ENCODE results near the gene RNF150. TPM values are rescaled to one million over a fixed set of nuclear protein-coding genes. Genes with fewer than 3 reads are reported as not detected.

The RNF150 gene
- total RNA-seq, 1 donor from 2014 or later: 5.8 TPM

- H3K27ac Mint-ChIP-seq (ENCODE audit: unreplicated experiment): no peak overlapping the region
- no peaks in the 10 kb centered on the region for H3K4me1 Mint-ChIP-seq (ENCODE audit: unreplicated experiment)
- no peak overlapping the region for H3K4me3 Mint-ChIP-seq (ENCODE audit: unreplicated experiment)
- no peaks in the 10 kb centered on the region for H3K36me3 Mint-ChIP-seq (ENCODE audit: low read depth, unreplicated experiment)
- no peaks in the 10 kb centered on the region for H3K9me3 Mint-ChIP-seq (ENCODE audit: unreplicated experiment)
- TF ChIP-seq CTCF (IDR thresholded peaks at IDR 0.05; ENCODE audit: unreplicated experiment): no peak
- DNase-seq (ENCODE audit: low spot score): no peak
- H3K27me3 Mint-ChIP-seq (ENCODE audit: unreplicated experiment): peaks cover 2% of the 10 kb centered on the region
Measured at GRCh38 chr4:141045848-141046247, 87.4 kb downstream of the RNF150 start.

- H3K27me3 Mint-ChIP-seq (ENCODE audit: unreplicated experiment): no peaks in the 10 kb centered on the region
- H3K4me1 Mint-ChIP-seq (ENCODE audit: unreplicated experiment): no peaks in the 10 kb centered on the region
- no peak for DNase-seq (ENCODE audit: low spot score)
- no peaks in the 10 kb centered on the region for H3K36me3 Mint-ChIP-seq (ENCODE audit: low read depth, unreplicated experiment)
- no peaks in the 10 kb centered on the region for H3K9me3 Mint-ChIP-seq (ENCODE audit: unreplicated experiment)
- no peak overlapping the region for H3K4me3 Mint-ChIP-seq (ENCODE audit: unreplicated experiment)
- no peak for TF ChIP-seq CTCF (IDR thresholded peaks at IDR 0.05; ENCODE audit: unreplicated experiment)
- H3K27ac Mint-ChIP-seq (ENCODE audit: unreplicated experiment): no peak overlapping the region
Measured at GRCh38 chr4:141041021-141041476, 92.2 kb downstream of the RNF150 start.

GRCh38 chr4:141039156-141039555 is 94.1 kb downstream of the RNF150 start:
- Mint-ChIP-seq H3K36me3 (ENCODE audit: low read depth, unreplicated experiment) (no peaks in the 10 kb centered on the region), H3K27ac (ENCODE audit: unreplicated experiment) (no peak overlapping the region), H3K27me3 (ENCODE audit: unreplicated experiment) (no peaks in the 10 kb centered on the region), H3K4me1 (ENCODE audit: unreplicated experiment) (no peaks in the 10 kb centered on the region), H3K4me3 (ENCODE audit: unreplicated experiment) (no peak overlapping the region), H3K9me3 (ENCODE audit: unreplicated experiment) (no peaks in the 10 kb centered on the region)
- TF ChIP-seq CTCF (IDR thresholded peaks at IDR 0.05; ENCODE audit: unreplicated experiment): no peak
- no peak for DNase-seq (ENCODE audit: low spot score)

- H3K27me3 Mint-ChIP-seq (ENCODE audit: unreplicated experiment): no peaks in the 10 kb centered on the region
- no peak overlapping the region for H3K27ac Mint-ChIP-seq (ENCODE audit: unreplicated experiment)
- no peaks in the 10 kb centered on the region for H3K9me3 Mint-ChIP-seq (ENCODE audit: unreplicated experiment)
- TF ChIP-seq CTCF (IDR thresholded peaks at IDR 0.05; ENCODE audit: unreplicated experiment): no peak
- no peaks in the 10 kb centered on the region for H3K36me3 Mint-ChIP-seq (ENCODE audit: low read depth, unreplicated experiment)
- DNase-seq (ENCODE audit: low spot score): no peak
- no peak overlapping the region for H3K4me3 Mint-ChIP-seq (ENCODE audit: unreplicated experiment)
- H3K4me1 Mint-ChIP-seq (ENCODE audit: unreplicated experiment): no peaks in the 10 kb centered on the region
Measured at GRCh38 chr4:141038428-141038827, 94.8 kb downstream of the RNF150 start.

GRCh38 chr4:141037446-141037845 is 95.8 kb downstream of the RNF150 start:
- no peak for DNase-seq (ENCODE audit: low spot score)
- H3K27ac Mint-ChIP-seq (ENCODE audit: unreplicated experiment): no peak overlapping the region
- TF ChIP-seq CTCF (IDR thresholded peaks at IDR 0.05; ENCODE audit: unreplicated experiment): no peak
- no peaks in the 10 kb centered on the region for H3K27me3 Mint-ChIP-seq (ENCODE audit: unreplicated experiment)
- no peaks in the 10 kb centered on the region for H3K9me3 Mint-ChIP-seq (ENCODE audit: unreplicated experiment)
- no peaks in the 10 kb centered on the region for H3K4me1 Mint-ChIP-seq (ENCODE audit: unreplicated experiment)
- no peak overlapping the region for H3K4me3 Mint-ChIP-seq (ENCODE audit: unreplicated experiment)
- no peaks in the 10 kb centered on the region for H3K36me3 Mint-ChIP-seq (ENCODE audit: low read depth, unreplicated experiment)
